HG03108 (cell line): Measurements from ENCODE around the gene ATP10D.

Source experiments
- ATAC-seq: cut with Tn5 transposase; IDR thresholded peaks from one replicate; pipeline ENCODE4 v1.9.1; 2021; ENCODE audit warnings: moderate library complexity; ENCODE audit not compliant: unreplicated experiment

The ATP10D gene

DNA sequence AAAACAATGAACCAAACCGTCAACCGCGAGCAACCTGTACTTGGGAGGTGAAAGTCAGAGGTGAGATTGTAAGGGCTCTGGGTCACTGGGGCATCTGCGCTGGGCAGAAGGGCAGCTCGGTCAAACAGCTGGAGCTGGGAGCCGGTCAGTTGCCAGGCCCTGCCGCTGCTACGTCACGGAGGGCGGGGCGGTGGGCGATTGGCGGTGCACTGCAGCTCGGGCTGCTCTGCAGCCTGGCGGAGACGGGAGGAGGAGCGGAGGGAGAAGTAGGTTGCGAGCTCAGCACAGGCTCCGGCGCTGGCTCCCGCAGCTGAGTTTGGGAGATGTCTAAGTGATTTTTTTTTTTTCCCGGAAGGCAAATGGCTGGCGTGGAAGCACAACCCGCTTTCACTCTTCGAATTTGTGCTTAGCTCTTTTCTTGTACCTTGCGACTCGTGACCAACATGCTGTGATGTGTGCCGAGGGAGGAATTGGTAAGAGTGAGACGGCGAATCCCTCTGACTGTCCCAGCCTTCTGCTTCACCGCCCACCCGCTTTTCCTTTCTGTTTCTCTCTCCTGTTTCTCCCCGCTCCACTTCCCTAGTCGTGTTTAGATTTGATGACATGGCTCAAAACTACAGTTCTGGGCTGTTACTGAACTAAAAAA lies at the start of gene ATP10D:
Gene ATP10D, plus strand, starts transcription at position 229 of the 646 bp plus-strand sequence. CDS start 27,266 bp downstream, outside the sequence.
- ATAC-seq, result peak; percentile 97

DNA sequence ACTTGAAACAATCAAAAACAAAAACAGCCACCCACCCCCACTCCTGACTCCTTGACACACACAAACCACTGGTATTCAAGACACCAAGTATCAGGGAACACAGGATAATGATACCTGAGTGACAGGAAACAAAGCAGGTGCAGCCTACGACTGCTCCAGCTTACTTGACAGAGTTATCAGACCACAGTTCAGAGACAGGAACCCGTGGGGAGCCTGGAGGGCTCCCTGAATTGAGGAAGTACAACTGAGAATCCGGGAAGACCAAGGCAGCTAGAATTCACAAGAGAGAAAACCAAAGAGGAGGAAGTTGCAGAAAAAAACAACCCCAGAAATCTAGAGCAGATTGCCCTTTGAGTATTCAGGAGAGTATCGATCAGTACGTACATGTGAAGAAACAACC lies 42.1 kb upstream of the ATP10D start:
- peak; percentile 78 for ATAC-seq

DNA sequence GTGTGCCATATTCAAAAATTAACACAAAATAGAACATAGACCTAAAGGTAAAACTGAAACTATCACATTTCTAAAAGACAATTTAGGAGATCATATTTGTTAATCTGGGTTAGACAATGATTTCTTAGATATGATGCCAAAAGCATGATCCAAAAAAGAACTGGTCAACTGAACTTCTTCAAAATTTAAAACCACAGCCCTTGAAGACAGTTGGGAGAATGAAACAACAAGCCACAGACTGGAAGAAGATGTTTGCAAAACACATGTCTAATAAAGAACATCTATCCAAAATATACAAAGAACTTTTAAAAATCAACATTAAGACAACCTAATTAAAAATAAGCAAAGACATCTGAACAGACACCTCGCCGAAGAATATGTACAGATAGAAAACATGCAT lies 41.0 kb upstream of the ATP10D start:
- ATAC-seq, result no peak

GRCh38 chr4:47451657-47452056 lies 33.4 kb upstream of the ATP10D start:
- ATAC-seq, result no peak

DNA sequence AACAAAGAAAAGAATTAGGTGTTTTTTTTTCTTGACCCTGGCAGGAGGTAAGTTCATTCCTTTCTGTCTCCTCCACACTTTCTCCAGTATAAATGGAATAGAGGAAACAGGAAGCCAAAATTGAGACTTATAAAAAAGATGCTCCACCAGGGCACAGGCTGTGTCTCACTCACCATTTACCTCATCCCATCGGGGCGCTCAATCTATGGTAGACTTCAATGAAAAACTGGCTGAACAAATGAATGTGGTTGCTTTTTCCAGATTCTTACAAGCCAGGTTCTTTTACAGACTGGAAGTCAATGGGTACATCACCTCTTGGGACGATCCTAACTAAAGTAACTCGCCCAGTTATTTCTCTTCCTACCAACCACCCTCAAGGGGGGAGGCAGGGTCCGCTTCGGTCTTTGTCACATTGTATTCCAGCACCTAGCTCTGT lies 22.3 kb upstream of the ATP10D start:
- ATAC-seq, result peak; percentile 19

DNA sequence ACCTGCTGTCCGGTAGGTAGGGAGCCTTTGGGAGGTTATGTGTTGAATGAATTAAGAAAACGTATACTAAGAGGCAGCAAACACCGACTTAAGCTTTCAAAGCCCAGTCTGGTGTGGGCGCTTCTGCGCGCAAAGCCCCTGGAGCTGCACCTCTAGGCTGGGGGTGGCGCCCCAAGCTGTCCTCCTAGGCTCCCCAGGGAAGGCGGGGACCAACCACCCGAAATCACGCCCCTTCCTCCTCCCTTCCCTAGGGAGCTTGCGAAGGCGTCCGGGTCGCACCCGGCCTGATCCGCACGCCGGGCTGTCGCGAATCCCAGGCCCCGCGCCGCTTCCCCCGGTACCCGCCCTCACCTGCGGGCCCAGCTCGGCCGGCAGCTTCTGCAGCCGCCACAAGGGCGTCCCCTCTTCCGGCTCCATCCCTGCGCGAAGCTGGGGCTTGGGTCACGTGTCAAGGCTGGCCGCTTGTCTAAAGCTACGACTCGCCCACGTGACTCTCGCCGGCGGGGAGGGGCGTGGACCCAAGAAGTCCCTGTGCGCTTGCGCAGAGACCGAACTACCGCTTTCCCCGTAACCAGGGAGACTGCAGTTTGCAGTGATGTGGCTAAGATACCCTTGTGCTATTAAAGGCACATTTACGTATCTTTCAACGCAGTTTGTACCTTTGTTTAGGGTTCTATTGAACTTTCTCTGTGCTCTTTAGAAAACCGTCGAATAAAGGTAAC lies 21.7 kb upstream of the ATP10D start, which contains the start of gene COMMD8:
Gene COMMD8, minus strand, starts transcription at position 468 of the 722 bp plus-strand sequence. Its CDS starts 51 bp downstream, at position 417.
- ATAC-seq, result peak; percentile 93

- no peak for ATAC-seq
Measured at GRCh38 chr4:47465004-47465403, 20.1 kb upstream of the ATP10D start.

DNA sequence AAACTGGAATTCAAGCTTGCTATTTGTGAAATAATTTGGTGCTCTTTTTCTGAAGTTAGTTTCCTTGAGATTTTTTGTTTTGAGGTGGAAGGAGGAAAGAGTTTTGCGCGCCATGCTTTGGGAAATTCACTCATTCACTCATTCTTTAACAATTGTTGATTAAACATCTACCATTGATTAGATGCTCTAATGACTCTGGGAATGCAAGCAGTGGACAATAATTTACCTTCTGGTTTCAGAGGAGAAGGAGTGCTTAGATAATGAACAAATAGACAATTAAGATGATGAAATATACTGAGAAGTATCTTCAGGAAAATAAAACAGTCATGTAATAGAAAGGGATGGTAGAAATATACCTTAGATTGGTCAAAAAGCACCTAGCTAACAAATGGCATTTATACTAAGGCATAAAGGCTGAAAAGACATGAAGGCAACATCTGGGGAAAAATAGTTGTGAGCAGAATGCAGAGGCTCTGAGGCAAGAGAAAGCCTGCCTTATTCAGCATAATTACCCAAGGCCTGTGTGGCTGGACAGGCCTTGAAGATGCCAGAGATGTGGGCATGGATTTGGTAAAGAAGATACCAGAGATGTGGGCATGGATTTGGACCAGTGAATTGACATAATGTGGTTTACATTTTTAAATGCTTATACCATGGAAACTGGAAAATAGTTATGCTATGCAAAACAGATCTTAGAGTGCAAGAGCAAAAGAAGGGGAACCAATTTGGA lies 18.9 kb upstream of the ATP10D start:
- no peak for ATAC-seq

DNA sequence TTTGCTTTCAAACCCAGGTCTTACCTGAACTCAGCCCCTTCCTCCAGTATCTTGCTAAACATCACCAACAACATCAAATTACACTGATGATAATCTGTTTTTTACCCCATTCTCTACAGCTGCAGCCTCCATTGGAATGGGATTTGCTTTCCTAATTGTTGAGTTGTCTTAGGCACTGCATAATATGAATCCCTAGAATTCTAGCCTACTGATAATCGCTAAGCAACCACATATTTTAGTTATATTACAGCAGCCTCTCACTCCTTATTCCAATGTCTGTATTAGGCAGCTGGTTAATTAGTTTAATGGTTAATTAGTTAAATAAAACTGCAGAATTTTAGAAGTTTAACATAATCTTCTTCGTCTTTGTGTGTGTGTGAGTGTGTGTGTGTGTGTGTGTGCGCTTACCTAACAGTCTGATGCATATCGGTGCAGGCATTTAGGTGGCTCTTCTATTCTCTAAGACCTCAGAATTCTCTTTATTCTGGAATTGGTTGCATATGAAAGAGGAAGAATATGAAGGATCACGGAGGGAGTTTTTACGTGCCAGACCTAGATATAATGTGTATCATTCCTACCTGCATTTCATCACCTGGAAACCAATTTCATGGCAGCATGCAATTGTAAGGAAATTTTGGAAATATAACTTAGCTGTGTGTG lies 16.2 kb upstream of the ATP10D start:
- ATAC-seq, result no peak

DNA sequence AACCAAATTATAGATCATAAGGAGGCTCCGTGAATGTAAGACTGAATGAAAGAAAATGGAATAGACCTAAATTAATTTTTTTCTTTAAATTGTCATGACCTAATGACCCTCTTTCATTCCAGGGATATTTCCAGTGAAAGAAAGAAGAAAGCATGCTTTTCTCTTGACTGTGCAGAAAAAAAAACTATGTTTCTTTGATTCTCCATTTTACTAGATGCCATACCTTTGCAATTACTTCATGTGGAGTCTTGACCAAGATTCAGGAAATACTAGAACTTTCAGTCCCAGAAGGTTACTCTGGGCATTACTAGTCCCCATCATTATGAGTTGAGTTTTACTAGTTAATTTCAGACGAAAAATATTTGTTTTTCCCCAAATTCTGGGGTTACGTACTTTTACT lies 15.1 kb upstream of the ATP10D start:
- ATAC-seq, result no peak

DNA sequence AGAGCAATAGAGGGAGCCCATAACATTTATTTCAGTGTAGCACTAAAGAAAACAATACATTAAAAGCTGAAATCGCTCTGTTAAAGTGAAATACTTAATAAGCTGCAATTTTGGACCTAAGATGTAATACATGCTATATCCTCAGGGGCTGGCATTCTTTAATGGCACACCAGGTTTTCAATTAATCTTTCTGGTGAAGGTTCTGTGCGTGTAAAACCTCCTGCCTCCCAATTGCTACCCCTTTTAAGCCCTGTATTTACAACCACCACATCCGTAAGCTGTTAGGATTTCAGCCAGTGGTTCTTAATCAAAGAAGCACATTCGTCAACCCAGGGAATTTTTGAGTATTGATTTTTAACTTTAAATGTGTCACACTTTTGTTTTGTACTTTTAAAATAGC lies 14.0 kb upstream of the ATP10D start:
- no peak for ATAC-seq

DNA sequence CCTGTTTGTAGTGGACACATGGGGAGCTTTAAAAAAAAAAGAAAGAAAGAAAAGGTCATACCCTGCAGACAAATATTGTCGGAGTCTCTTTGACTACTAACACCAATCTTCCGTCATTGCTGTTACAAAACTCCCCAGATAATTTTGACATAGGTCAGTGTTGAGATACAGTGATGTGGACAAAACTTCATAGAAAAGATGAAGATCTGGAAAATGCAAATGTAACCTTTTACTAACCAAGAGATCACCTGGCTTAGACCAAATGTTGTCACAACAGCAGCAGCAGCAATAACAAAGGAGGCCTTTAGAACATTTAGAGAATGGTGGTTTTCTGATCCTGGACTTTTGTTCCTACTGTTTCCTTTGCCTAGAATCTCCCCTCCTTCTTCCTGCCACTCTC lies 13.5 kb upstream of the ATP10D start:
- no peak for ATAC-seq

DNA sequence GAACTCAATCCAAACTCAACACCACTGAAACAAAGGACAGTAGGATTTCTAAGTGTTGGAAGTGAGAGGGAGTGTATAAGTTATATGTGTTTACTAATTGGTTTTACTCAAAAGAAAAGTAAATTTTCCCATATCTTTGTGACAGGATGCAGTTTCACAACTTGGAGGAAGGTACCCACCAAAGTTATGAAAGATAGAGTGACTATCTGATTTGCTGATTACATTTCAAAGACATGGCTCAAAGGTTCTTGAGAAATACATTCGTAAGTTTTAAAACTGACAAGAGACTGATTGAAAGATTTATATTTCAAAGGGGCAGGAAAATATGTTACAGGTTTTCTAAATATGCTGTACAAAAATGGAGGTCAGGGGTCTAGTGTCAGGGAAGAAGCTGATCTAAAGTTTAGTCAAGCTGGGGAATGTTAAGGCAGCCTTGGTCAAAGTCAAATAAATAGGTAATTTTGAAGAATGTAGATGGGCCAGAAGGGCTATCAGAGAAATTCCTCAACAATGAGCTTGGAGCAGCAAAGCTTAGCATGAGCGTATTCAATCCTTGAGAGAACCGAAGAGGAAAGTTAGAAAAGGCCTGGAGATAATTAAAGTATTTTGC lies 11.8 kb upstream of the ATP10D start:
- no peak for ATAC-seq

DNA sequence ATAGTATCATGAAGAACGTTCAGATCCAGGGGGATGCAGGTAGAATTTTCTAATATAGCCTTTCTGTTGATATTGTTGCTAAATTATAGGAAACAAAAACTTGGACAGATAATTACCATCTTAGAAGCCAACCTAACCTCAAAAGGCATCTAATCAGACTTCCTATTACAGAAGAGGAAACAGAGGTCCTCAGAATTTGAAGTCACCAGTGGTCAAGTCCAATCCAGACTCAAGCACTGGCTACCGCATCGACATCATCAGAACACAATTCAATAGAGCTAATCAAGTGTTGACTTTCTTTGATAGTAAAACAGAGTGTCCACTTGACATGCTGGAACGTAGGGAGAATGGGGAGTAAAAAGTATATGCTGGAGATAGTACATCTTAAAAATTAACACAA lies 10.3 kb upstream of the ATP10D start:
- ATAC-seq, result no peak

DNA sequence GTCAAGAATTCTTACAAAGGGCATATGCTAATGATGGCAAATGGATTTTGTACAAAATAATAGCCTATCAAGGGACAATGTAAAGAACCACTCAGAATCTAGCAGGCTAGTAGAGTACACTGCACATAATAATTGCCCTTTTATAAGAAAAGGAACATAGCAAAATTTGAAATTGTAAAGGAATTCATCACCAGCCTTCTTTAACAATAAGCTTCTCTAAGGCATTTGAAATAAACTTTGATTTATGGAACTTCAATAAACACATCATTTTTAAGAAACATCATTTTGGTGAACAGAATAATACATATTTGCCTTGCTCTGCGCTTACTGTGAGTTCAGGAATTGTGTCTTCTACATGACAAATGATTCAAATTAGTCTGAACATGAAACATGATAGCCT lies 9.7 kb upstream of the ATP10D start:
- no peak for ATAC-seq

DNA sequence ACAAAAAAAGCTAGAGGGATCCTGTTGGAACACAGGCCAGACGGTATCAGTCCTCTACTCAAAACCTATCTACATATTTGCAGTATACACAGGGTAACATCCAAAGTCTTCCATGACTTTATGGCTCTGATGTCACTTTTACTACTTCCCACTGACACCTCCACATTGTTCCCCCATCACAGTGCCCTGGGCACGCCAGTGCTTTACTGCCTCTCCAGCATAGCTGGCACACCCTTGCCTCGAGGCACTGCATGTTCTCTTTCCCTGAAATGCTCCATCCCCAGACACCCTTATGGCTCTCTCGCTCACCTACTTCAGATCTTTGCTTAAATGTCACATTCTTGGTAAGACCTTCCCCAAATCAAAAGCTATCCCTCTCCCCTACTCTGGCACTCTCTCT lies 6.3 kb upstream of the ATP10D start:
- ATAC-seq, result no peak

GRCh38 chr4:47482326-47482725 lies 2.7 kb upstream of the ATP10D start:
- no peak for ATAC-seq

DNA sequence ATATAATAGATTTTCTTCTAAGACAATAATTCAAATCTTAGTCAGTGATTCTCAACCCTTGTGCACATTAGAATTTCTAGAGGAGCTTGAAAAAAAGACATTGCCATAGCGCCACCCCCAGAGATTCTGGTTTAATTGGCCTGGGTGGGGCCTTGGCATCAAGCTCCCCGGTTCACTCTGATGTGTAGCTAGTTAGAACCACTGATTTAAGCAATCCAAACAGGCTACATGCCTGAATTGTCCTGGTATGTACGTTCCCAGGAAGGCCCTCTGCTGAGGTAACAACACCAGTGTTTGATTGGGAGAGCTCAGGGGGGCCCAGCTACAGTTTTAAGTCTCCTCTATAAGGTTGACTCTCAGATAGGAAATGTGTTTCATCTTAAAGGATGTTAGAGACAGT lies 1.3 kb upstream of the ATP10D start:
- ATAC-seq, result no peak

DNA sequence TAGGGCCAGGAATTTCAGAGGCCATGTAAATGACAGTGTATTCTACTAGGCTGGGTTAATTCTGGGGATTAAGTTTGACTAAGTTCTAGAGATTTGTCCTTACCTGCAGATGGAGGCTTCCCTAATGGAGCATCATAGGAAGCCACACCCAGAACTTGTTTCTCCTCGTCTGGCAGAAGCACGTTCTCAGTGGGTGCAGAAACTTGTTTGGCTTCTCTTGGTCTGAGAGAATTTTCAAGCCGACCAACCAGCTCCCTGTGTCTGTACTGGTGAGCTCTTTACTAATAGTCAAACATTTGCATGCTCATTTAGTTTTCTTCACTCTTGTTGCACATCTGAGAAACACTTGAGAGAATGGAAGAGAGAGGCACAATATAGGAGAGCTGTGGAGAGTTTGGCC lies 907 bp upstream of the ATP10D start:
- ATAC-seq, result no peak

- no peak for ATAC-seq
Measured at GRCh38 chr4:47485768-47486167, 693 bp downstream of the ATP10D start.

- no peak for ATAC-seq
Measured at GRCh38 chr4:47486231-47486673, 1.2 kb downstream of the ATP10D start.
